ENCODE measurements around the gene KAT5. TPM values are rescaled to one million over a fixed set of nuclear protein-coding genes. Genes with fewer than 3 reads are reported as not detected.

KAT5 gene
- total and polyA plus RNA-seq, 2 of the 13 experiments (the other 11 are each of a cell fraction or from before 2014, with no cell fraction given), result 35.2 to 48.3 TPM

DNA sequence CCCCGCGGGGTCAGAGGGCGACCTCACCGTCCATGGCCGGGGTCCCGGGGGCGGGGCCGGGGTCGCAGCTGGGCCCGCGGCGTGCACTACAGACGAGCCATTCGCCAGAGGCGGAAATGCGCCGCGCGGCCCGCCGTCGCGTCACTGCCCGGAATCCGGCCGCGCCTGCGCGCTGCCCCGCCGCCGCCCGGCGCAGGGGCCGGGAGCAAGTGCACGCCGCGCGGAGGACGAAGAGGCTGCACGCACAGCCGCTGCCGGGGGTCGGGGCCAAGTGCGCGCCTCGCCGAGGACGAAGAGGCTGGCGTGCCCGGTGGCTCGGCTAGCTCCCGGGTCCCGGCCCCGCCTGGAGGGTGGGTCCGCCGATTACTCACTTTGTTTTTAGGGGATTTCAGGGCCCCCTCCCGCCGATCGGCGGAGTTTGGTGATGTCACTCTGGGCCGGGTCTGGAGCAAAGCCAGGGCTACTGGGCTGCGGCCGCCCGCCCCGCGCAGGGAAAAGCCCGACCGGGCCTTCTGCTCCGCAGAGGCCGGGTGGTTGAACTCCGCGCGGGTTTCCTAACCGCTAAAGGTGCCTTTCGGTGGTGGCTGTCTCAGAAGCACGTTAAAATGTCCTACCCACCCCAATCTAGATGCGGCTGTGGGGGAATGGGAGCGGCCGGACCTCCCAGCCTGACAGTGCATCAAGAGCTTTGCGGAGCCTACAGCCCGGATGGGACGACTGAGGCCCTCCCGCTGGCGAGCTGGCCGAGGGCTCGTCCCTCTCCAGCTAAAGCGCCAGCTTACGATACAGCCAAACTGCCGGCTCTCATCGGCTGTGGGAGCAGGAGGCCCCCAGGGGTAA lies 49.0 kb upstream of the KAT5 start, which contains the start of gene RELA (continued):
- TF ChIP-seq CENPT (CRISPR knock-in tag; IDR thresholded peaks at IDR 0.05; ENCODE audit: low read depth) (no peak), IRX3 (CRISPR knock-in tag; IDR thresholded peaks at IDR 0.05; ENCODE audit: borderline replicate concordance, low read depth) (peak; percentile 69; the same call in 1 of the 2 replicates), CHD2 (IDR thresholded peaks at IDR 0.05; ENCODE audit: low read depth, low read length) (no peak), RFX5 (IDR thresholded peaks at IDR 0.05; ENCODE audit: low read depth, low read length) (no peak), ZNF484 (CRISPR knock-in tag; IDR thresholded peaks at IDR 0.05; ENCODE audit: borderline replicate concordance, low read depth) (no peak), FUBP1 (CRISPR knock-in tag; IDR thresholded peaks at IDR 0.05; ENCODE audit: borderline replicate concordance) (no peak), SRF (IDR thresholded peaks at IDR 0.05; ENCODE audit: low read depth, low read length) (no peak), ZNF124 (CRISPR knock-in tag; IDR thresholded peaks at IDR 0.05) (no peak), GPN1 (CRISPR knock-in tag; IDR thresholded peaks at IDR 0.05; ENCODE audit: borderline replicate concordance) (no peak), ATF6 (CRISPR knock-in tag; conservative IDR thresholded peaks at IDR 0.05) (no peak), NONO (IDR thresholded peaks at IDR 0.05) (no peak), NONO (CRISPR knock-in tag; conservative IDR thresholded peaks at IDR 0.05) (peak; percentile 70; the same call in 1 of the 2 replicates), SRSF4 (IDR thresholded peaks at IDR 0.05; ENCODE audit: low read depth, low read length, poor library complexity, severe bottlenecking) (no peak), NCOA5 (CRISPR knock-in tag; IDR thresholded peaks at IDR 0.05) (no peak), TOE1 (CRISPR knock-in tag; IDR thresholded peaks at IDR 0.05) (no peak), NCOA1 (CRISPR knock-in tag; IDR thresholded peaks at IDR 0.05) (no peak), ZFP82 (CRISPR knock-in tag; IDR thresholded peaks at IDR 0.05; ENCODE audit: borderline replicate concordance) (no peak), ZNF367 (CRISPR knock-in tag; IDR thresholded peaks at IDR 0.05; ENCODE audit: borderline replicate concordance) (no peak; the same call in 1 of the 2 replicates), BCL3 (CRISPR knock-in tag; IDR thresholded peaks at IDR 0.05) (peak; percentile 8; the same call in 1 of the 2 replicates), ZNF83 (CRISPR knock-in tag; IDR thresholded peaks at IDR 0.05; ENCODE audit: borderline replicate concordance) (no peak)
- TF ChIP-seq, protein P1, sequence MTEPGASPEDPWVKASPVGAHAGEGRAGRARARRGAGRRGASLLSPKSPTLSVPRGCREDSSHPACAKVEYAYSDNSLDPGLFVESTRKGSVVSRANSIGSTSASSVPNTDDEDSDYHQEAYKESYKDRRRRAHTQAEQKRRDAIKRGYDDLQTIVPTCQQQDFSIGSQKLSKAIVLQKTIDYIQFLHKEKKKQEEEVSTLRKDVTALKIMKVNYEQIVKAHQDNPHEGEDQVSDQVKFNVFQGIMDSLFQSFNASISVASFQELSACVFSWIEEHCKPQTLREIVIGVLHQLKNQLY (CRISPR knock-in tag; IDR thresholded peaks at IDR 0.05), result no peak
- TF ChIP-seq, protein P2, sequence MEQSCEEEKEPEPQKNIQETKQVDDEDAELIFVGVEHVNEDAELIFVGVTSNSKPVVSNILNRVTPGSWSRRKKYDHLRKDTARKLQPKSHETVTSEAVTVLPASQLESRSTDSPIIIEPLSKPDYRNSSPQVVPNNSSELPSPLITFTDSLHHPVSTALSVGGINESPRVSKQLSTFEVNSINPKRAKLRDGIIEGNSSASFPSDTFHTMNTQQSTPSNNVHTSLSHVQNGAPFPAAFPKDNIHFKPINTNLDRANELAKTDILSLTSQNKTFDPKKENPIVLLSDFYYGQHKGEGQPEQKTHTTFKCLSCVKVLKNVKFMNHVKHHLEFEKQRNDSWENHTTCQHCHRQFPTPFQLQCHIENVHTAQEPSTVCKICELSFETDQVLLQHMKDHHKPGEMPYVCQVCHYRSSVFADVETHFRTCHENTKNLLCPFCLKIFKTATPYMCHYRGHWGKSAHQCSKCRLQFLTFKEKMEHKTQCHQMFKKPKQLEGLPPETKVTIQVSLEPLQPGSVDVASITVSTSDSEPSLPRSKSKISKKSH (CRISPR knock-in tag; IDR thresholded peaks at IDR 0.05; ENCODE audit: borderline replicate concordance), result peak; percentile 70; the same call in 1 of the 2 replicates
